ENCODE results near the gene PRR5. TPM values are rescaled to one million over a fixed set of nuclear protein-coding genes. Genes with fewer than 3 reads are reported as not detected.

The PRR5 gene
- total and polyA plus RNA-seq, 2 donors (not counting 1 experiment from before 2014, with no cell fraction given), result 18.4 to 36.1 TPM

DNA sequence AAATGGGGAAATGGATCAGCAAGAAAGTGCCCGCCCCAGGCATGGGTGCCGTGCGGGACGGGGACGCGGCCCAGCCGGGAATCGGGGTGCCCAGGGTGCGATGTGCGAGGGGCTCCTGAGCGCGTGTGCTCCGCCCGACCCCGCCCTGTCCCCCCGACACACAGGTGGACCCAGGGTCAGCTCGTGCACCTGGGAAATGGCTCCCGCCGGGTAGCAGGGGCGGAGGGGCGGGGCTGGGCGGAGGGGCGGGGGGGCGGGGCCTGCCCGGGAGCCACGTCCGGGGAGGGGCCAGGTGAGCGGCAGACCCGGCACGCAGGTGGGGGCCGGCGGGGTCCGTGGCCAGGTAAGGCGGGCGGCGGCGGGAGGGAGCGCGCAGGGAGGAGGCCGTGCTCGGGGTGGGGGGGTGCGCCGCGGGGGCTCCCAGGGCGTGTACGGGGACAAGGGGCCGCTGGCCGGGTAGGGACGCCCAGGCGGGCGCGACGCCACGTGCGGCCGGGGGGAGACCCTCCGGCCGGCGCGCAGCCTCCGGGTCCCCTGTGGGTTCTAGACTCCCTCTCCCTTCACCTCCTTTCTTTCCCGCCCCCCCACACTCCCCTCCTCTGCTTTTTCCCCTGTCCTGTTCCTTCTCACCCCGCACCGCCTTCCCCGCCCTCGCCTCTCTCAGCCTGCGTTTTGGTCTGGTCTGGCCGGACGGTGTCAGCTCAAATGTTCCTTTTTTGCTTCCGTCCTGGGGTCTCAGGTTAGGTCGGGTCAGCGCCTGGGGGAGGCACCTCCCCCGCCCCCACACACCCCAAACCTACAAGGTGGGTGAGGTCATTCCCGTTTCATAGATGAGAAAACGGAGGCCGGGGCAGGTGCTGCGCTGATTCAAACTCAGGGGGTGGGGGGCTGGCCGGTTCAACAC, 50.5 kb downstream of the PRR5 start, which contains the start of gene ARHGAP8:
Gene ARHGAP8 (plus strand): TSS at position 291 of the 904 bp plus-strand sequence. CDS start 33,953 bp downstream, outside the sequence.
- Histone ChIP-seq H3K27ac (ENCODE audit: low read length in 2 of 2) (no peak within 1 kb of the TSS), H4K20me1 (ENCODE audit: control insufficient read depth, insufficient read depth, low read length, poor library complexity, severe bottlenecking) (no peaks in the 10 kb centered on the region), H2AFZ (ENCODE audit: insufficient read depth, low read depth, low read length, poor library complexity, severe bottlenecking) (no peak within 1 kb of the TSS), H3K9me3 (ENCODE audit: control extremely low read depth in 1 of 3, control insufficient read depth in 2 of 3, insufficient read depth in 1 of 3, low read length in 2 of 3) (peaks cover 0 to 22% (median 0%) of the 10 kb centered on the region in 3 donors), H3K79me2 (ENCODE audit: control insufficient read depth, insufficient read depth, low read length) (no peaks in the 10 kb centered on the region), H3K36me3 (replicated peaks in 1 of 2; ENCODE audit: control extremely low read depth in 1 of 2, control insufficient read depth in 1 of 2, extremely low read depth in 1 of 2, insufficient read depth in 2 of 2, low read length in 1 of 2) (no peaks in the 10 kb centered on the region), H3K4me1 (ENCODE audit: control insufficient read depth in 2 of 2, insufficient read depth in 2 of 2, low read length in 2 of 2) (peaks cover 7 to 8% of the 10 kb centered on the region in 2 donors), H3K9ac (ENCODE audit: low read length) (peak within 1 kb of the TSS; percentile 26), H3K4me3 (ENCODE audit: control extremely low read depth in 1 of 5, extremely low read depth in 1 of 5, insufficient read depth in 1 of 5, low read depth in 2 of 5, low read length in 4 of 5) (peak within 1 kb of the TSS in 3 of 5 experiments; percentile 11 to 41 (median 29)), H3K27me3 (replicated peaks in 1 of 4; ENCODE audit: control extremely low read depth in 1 of 4, control insufficient read depth in 3 of 4, insufficient read depth in 4 of 4, low read length in 3 of 4) (peaks cover 0 to 46% (median 19%) of the 10 kb centered on the region in 4 experiments), H3K4me2 (replicated peaks; ENCODE audit: low read depth, low read length, poor library complexity, severe bottlenecking) (peak within 1 kb of the TSS; percentile 69)
- Mint-ChIP-seq H3K27me3 (peaks cover 43% of the 10 kb centered on the region), H3K4me3 (peak within 1 kb of the TSS; percentile 78), H3K4me1 (peaks cover 2% of the 10 kb centered on the region), H3K27ac (no peak within 1 kb of the TSS), H3K9me3 (ENCODE audit: insufficient read depth) (no peaks in the 10 kb centered on the region)
- no peak for TF ChIP-seq EZH2 (IDR thresholded peaks at IDR 0.05; ENCODE audit: borderline replicate concordance, insufficient read depth, low read depth, low read length, poor library complexity, severe bottlenecking)
- TF ChIP-seq, protein P1, sequence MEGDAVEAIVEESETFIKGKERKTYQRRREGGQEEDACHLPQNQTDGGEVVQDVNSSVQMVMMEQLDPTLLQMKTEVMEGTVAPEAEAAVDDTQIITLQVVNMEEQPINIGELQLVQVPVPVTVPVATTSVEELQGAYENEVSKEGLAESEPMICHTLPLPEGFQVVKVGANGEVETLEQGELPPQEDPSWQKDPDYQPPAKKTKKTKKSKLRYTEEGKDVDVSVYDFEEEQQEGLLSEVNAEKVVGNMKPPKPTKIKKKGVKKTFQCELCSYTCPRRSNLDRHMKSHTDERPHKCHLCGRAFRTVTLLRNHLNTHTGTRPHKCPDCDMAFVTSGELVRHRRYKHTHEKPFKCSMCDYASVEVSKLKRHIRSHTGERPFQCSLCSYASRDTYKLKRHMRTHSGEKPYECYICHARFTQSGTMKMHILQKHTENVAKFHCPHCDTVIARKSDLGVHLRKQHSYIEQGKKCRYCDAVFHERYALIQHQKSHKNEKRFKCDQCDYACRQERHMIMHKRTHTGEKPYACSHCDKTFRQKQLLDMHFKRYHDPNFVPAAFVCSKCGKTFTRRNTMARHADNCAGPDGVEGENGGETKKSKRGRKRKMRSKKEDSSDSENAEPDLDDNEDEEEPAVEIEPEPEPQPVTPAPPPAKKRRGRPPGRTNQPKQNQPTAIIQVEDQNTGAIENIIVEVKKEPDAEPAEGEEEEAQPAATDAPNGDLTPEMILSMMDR (IDR thresholded peaks at IDR 0.05), result no peak
- ATAC-seq (ENCODE audit: low read depth), result peak; percentile 33
- WGBS (ENCODE audit: insufficient coverage), result 5% methylated on average over 61 of the region's 78 CpGs
- POLR2A ChIA-PET, result no interaction called here
- intact Hi-C loops (cut with micrococcal nuclease), result no loop called here
- no peak for DNase-seq
- CTCF ChIA-PET, result no interaction called here

All from B cell (primary cell).